Measurements from ENCODE around the gene ADAMTS17.
"Not testable (repeated sequence)": the region's sequence is repeated elsewhere in the genome, so short reads cannot be mapped to it uniquely, and the experiment has no call there.

The ADAMTS17 gene

GRCh38 chr15:100094127-100094510, 247.7 kb downstream of the ADAMTS17 start:
- peaks cover 3% of the 10 kb centered on the region for H3K36me3 Mint-ChIP-seq (ENCODE audit: low read depth)
- no peak overlapping the region for H3K27ac Mint-ChIP-seq
- H3K27me3 Mint-ChIP-seq (ENCODE audit: low read depth) = peaks cover 4% of the 10 kb centered on the region
- peaks cover 6% of the 10 kb centered on the region for H3K4me1 Mint-ChIP-seq
- TF ChIP-seq, protein P1, sequence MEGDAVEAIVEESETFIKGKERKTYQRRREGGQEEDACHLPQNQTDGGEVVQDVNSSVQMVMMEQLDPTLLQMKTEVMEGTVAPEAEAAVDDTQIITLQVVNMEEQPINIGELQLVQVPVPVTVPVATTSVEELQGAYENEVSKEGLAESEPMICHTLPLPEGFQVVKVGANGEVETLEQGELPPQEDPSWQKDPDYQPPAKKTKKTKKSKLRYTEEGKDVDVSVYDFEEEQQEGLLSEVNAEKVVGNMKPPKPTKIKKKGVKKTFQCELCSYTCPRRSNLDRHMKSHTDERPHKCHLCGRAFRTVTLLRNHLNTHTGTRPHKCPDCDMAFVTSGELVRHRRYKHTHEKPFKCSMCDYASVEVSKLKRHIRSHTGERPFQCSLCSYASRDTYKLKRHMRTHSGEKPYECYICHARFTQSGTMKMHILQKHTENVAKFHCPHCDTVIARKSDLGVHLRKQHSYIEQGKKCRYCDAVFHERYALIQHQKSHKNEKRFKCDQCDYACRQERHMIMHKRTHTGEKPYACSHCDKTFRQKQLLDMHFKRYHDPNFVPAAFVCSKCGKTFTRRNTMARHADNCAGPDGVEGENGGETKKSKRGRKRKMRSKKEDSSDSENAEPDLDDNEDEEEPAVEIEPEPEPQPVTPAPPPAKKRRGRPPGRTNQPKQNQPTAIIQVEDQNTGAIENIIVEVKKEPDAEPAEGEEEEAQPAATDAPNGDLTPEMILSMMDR (IDR thresholded peaks at IDR 0.05; ENCODE audit: unreplicated experiment in 3 of 3) = no peak
- peaks cover 5% of the 10 kb centered on the region for H3K9me3 Mint-ChIP-seq
- no peak overlapping the region for H3K4me3 Mint-ChIP-seq

DNA sequence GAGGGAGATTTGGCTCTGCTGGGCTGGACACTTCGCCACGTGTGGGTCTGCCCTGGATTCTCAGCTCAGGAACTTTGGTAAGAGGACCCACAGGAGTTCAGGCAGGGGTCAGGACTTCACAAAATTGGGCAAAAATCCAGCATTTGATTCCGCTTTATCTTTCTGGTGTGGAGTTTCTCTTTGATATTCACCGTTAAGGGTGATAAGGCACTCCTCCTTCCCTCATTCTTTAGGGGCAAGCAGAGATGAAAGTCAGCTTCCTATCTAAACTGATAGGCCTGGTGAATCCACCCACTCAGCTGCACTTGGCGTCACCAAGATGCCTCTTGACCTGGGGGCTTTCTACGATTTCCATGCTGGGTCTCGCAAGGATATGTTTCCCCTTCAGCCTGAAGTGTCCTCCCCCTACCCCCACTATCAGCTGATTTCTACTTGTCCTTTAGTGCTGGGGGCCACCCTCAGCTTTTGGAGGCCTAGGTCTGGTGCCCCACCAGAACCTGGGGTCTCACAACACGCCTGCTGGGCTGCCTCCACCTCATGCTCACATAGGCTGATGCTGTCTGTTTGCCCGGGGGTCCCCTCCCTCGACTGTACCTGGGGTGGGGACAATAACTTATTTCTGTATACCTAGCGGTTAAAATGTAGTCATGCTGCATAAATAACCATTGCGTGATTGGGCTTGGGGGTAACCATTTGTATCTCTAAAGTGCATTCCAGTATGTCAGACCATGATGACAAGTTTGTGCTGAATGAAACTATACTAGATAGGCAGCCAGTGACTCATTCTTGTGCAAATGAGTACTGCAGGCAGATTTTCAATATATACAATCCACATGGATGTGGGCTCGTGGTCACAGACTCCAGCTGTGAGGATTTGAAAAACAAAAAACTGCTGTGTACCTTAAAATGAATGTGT, 248.3 kb downstream of the ADAMTS17 start:
- H3K4me1 Mint-ChIP-seq = peaks cover 6% of the 10 kb centered on the region
- no peak overlapping the region for H3K4me3 Mint-ChIP-seq
- peaks cover 4% of the 10 kb centered on the region for H3K27me3 Mint-ChIP-seq (ENCODE audit: low read depth)
- TF ChIP-seq, protein P1 (IDR thresholded peaks at IDR 0.05; ENCODE audit: unreplicated experiment in 3 of 3) = no peak
- no peak overlapping the region for H3K27ac Mint-ChIP-seq
- H3K9me3 Mint-ChIP-seq = peaks cover 5% of the 10 kb centered on the region
- H3K36me3 Mint-ChIP-seq (ENCODE audit: low read depth) = peaks cover 3% of the 10 kb centered on the region

GRCh38 chr15:100092034-100092433, 249.7 kb downstream of the ADAMTS17 start:
- TF ChIP-seq, protein P1 (IDR thresholded peaks at IDR 0.05; ENCODE audit: unreplicated experiment in 3 of 3) = no peak
- no peaks in the 10 kb centered on the region for H3K4me1 Mint-ChIP-seq
- no peak overlapping the region for H3K4me3 Mint-ChIP-seq
- peaks cover 7% of the 10 kb centered on the region for H3K9me3 Mint-ChIP-seq
- no peak overlapping the region for H3K27ac Mint-ChIP-seq
- peaks cover 3% of the 10 kb centered on the region for H3K36me3 Mint-ChIP-seq (ENCODE audit: low read depth)
- H3K27me3 Mint-ChIP-seq (ENCODE audit: low read depth) = peaks cover 4% of the 10 kb centered on the region

DNA sequence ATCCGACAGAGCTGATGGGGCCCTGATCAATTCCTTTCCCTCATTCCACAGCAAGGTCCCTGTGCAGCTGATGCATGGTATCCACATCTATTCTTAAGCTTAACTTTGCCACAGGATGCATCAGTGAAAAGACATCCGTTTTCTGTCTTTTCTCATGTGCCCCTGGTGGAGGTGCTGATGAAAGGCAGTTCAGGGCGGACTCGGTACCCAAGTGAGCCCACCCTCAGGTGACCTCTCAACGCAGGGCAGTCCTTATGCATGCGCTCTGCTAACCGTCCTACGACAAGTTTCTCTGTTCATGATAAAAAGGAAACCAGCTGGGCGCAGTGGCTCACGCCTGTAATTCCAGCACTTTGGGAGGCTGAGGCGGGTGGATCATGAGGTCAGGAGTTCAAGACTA, 251.4 kb downstream of the ADAMTS17 start:
- no peak overlapping the region for H3K27ac Mint-ChIP-seq
- H3K4me1 Mint-ChIP-seq = no peaks in the 10 kb centered on the region
- TF ChIP-seq, protein P1 (IDR thresholded peaks at IDR 0.05; ENCODE audit: unreplicated experiment in 3 of 3) = no peak
- H3K27me3 Mint-ChIP-seq (ENCODE audit: low read depth) = peaks cover 4% of the 10 kb centered on the region
- no peak overlapping the region for H3K4me3 Mint-ChIP-seq
- peaks cover 3% of the 10 kb centered on the region for H3K36me3 Mint-ChIP-seq (ENCODE audit: low read depth)
- H3K9me3 Mint-ChIP-seq = peaks cover 11% of the 10 kb centered on the region

DNA sequence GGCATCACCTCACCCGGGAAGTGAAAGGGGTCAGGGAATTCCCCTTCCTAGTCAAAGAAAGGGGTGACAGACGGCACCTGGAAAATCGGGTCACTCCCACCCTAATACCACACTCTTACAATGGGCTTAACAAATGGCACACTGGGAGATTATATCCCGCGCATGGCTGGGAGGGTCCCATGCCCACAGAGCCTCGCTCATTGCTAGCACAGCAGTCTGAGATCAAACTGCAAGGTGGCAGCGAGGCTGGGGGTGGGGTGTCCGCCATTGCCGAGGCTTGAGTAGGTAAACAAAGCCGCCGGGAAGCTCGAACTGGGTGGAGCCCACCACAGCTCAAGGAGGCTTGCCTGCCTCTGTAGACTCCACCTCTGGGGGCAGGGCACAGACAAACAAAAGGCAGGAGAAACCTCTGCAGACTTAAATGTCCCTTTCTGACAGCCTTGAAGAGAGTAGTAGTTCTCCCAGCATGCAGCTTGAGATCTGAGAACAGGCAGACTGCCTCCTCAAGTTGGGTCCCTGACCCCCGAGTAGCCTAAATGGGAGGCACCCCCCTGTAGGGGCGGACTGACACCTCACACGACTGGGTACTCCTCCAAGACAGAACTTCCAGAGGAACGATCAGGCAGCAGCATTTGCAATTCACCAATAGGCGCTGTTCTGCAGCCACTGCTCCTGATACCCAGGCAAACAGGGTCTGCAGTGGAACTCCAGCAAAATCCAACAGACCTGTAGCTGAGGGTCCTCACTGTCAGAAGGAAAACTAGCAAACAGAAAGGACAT, 257.5 kb downstream of the ADAMTS17 start:
- H3K36me3 Mint-ChIP-seq (ENCODE audit: low read depth); H3K4me3 Mint-ChIP-seq; H3K4me1 Mint-ChIP-seq; H3K27me3 Mint-ChIP-seq (ENCODE audit: low read depth); H3K27ac Mint-ChIP-seq: not testable (repeated sequence)
- H3K9me3 Mint-ChIP-seq = peaks cover 22% of the 10 kb centered on the region

DNA sequence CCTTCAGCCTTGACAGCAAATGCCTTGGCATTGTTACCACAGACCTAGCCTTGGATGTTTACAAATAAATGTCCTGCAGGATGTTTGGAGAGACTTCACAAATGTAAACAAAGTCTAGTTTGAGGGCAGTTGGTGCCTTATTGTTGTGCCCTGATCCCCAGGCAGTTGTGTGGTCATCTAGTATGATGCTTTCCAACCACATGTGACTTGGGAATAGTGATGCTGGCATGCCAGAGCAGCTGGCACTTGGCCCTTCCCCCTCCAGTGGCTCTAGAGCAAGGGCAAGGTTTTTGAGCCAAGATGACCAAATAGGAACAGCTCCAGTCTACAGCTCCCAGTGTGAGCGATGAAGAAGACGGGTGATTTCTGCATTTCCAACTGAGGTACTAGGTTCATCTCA, 258.2 kb downstream of the ADAMTS17 start:
- TF ChIP-seq, protein P1 (IDR thresholded peaks at IDR 0.05; ENCODE audit: unreplicated experiment in 3 of 3) = no peak
- H3K36me3 Mint-ChIP-seq (ENCODE audit: low read depth) = peaks cover 3% of the 10 kb centered on the region
- H3K27me3 Mint-ChIP-seq (ENCODE audit: low read depth) = peaks cover 3% of the 10 kb centered on the region
- no peak overlapping the region for H3K27ac Mint-ChIP-seq
- no peaks in the 10 kb centered on the region for H3K4me1 Mint-ChIP-seq
- H3K9me3 Mint-ChIP-seq = peaks cover 22% of the 10 kb centered on the region
- H3K4me3 Mint-ChIP-seq = no peak overlapping the region

All from nephron (organoid).